Osteocyte (in vitro differentiated cells): ENCODE results near the gene ZNF552. TPM values are rescaled to one million over a fixed set of nuclear protein-coding genes. Genes with fewer than 3 reads are reported as not detected.
A peak's percentile ranks its signal among the peaks of the same experiment; 100 is the strongest.
"Not testable (repeated sequence)": the region's sequence is repeated elsewhere in the genome, so short reads cannot be mapped to it uniquely, and the experiment has no call there.

Source experiments
- DNase-seq: peaks from one replicate; pipeline ENCODE4 v3.0.0; 2021; ENCODE audit warnings: mixed read lengths; ENCODE audit not compliant: unreplicated experiment; ENCODE audit errors: extremely low spot score
- H3K27ac Mint-ChIP-seq: one replicate; pipeline ENCODE4 v1.8.0; 2021; ENCODE audit warnings: mild to moderate bottlenecking, mixed read lengths; ENCODE audit not compliant: unreplicated experiment
- H3K27me3 Mint-ChIP-seq: one replicate; pipeline ENCODE4 v1.8.0; 2021; ENCODE audit warnings: mixed read lengths; ENCODE audit not compliant: unreplicated experiment
- H3K36me3 Mint-ChIP-seq: one replicate; pipeline ENCODE4 v1.8.0; 2021; ENCODE audit warnings: mixed read lengths; ENCODE audit not compliant: unreplicated experiment
- H3K4me1 Mint-ChIP-seq: one replicate; pipeline ENCODE4 v1.8.0; 2021; ENCODE audit warnings: mixed read lengths; ENCODE audit not compliant: unreplicated experiment
- H3K4me3 Mint-ChIP-seq: one replicate; pipeline ENCODE4 v1.8.0; 2021; ENCODE audit warnings: mild to moderate bottlenecking, moderate library complexity, mixed read lengths; ENCODE audit not compliant: unreplicated experiment
- H3K9me3 Mint-ChIP-seq: one replicate; pipeline ENCODE4 v1.8.0; 2021; ENCODE audit warnings: mixed read lengths; ENCODE audit not compliant: unreplicated experiment
- CTCF ChIP-seq: fragments of 200-600 bp; sonication (generic); IDR thresholded peaks from 2 replicates; pipeline ENCODE4 v1.5.0; 2021; ENCODE audit warnings: antibody characterized with exemption, mild to moderate bottlenecking, moderate library complexity
- total RNA-seq: library from RNA; stranded (reverse); gene quantifications from 2 replicates; pipeline ENCODE4 v1.2.1, GENCODE V29; 2021

ZNF552 gene
- total RNA-seq, 1 donor from 2014 or later: 9.0 TPM

DNA sequence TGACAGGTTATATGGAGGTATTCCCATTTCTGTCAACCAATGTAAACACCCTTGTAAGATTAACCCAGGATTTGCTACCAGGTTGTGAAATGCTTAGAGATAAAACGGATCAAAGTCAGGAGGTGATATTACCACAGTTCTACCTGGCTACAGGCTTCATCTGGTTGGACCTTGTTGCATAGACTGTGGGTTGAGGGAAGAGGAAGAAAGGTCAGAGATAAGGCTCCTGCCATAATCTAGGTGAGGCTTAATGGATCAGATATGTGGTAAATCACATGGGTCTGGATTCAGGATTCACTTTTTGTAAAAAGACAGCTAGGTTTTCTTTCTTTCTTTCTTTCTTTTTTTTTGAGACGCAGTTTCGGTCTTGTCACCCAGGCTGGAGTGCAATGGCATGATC lies 6.8 kb upstream of the ZNF552 start:
- H3K27ac Mint-ChIP-seq, H3K9me3 Mint-ChIP-seq, H3K4me3 Mint-ChIP-seq: not testable (repeated sequence)

GRCh38 chr19:57821095-57821494 lies 6.4 kb upstream of the ZNF552 start:
- peak overlapping the region; percentile 95 for H3K4me3 Mint-ChIP-seq
- not testable (repeated sequence) for H3K27ac Mint-ChIP-seq, DNase-seq, H3K9me3 Mint-ChIP-seq, H3K27me3 Mint-ChIP-seq
- peaks cover 18% of the 10 kb centered on the region for H3K36me3 Mint-ChIP-seq
- peaks cover 19% of the 10 kb centered on the region for H3K4me1 Mint-ChIP-seq

More for the DNA sequence above, 6.8 kb upstream of the ZNF552 start:
- Mint-ChIP-seq H3K4me1 (peaks cover 19% of the 10 kb centered on the region), H3K36me3 (peaks cover 19% of the 10 kb centered on the region)
- H3K27me3 Mint-ChIP-seq, DNase-seq: not testable (repeated sequence)

DNA sequence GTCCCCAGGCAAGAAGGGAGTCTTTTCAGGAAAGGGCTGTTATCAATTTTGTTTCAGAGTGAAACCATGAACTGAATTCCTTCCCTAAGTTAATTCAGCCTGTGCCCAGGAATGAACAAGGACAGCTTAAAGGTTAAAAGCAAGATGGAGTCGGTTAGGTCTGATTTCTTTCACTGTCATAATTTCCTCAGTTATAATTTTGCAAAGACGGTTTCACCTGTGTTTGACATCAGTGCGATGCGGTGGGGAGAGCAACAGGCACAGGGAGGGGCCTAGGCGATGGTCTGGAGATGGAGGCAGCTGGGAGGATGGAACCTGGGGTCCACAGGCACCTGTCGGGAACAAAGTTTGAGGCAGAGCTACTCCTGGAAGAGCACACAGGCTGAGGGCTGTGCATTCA lies 5.9 kb upstream of the ZNF552 start:
- H3K4me3 Mint-ChIP-seq: peak overlapping the region; percentile 95
- no peak overlapping the region for H3K27ac Mint-ChIP-seq
- H3K4me1 Mint-ChIP-seq: peaks cover 19% of the 10 kb centered on the region
- H3K27me3 Mint-ChIP-seq: no peaks in the 10 kb centered on the region
- no peaks in the 10 kb centered on the region for H3K9me3 Mint-ChIP-seq
- DNase-seq: no peak
- peaks cover 14% of the 10 kb centered on the region for H3K36me3 Mint-ChIP-seq
- TF ChIP-seq CTCF: no peak

GRCh38 chr19:57819475-57820148 lies 4.9 kb upstream of the ZNF552 start:
- peaks cover 14% of the 10 kb centered on the region for H3K36me3 Mint-ChIP-seq
- peak; percentile 19 for TF ChIP-seq CTCF
- peak overlapping the region; percentile 95 for H3K4me3 Mint-ChIP-seq
- peaks cover 25% of the 10 kb centered on the region for H3K4me1 Mint-ChIP-seq
- H3K27me3 Mint-ChIP-seq: no peaks in the 10 kb centered on the region
- DNase-seq: peak; percentile 89
- no peaks in the 10 kb centered on the region for H3K9me3 Mint-ChIP-seq
- H3K27ac Mint-ChIP-seq: peak overlapping the region; percentile 95

DNA sequence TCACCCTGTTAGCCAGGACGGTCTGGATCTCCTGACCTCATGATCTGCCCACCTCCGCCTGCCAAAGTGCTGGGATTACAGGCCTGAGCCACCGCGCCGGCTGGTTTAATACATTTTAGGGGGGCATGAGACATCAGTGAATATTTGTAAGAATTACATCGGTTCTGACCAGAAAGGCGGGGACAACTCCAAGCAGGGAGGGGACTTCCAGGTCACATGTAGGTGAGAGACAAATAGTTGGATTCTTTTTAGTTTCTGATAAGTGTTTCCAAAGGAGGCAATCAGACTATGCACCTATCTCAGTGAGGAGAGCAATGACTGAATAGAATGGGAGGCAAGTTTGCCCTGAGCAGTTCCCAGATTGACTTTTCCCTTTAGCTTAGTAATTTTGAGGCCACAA lies 3.7 kb upstream of the ZNF552 start:
- DNase-seq: no peak
- Mint-ChIP-seq H3K36me3 (peaks cover 10% of the 10 kb centered on the region), H3K4me3 (peak overlapping the region; percentile 45), H3K4me1 (peaks cover 31% of the 10 kb centered on the region), H3K27ac (no peak overlapping the region), H3K27me3 (no peaks in the 10 kb centered on the region), H3K9me3 (no peaks in the 10 kb centered on the region)
- no peak for TF ChIP-seq CTCF

GRCh38 chr19:57817976-57818375 lies 3.3 kb upstream of the ZNF552 start:
- Mint-ChIP-seq H3K4me3 (no peak overlapping the region), H3K36me3 (peaks cover 10% of the 10 kb centered on the region), H3K9me3 (no peaks in the 10 kb centered on the region), H3K4me1 (peaks cover 33% of the 10 kb centered on the region), H3K27ac (no peak overlapping the region), H3K27me3 (no peaks in the 10 kb centered on the region)
- TF ChIP-seq CTCF: no peak
- DNase-seq: no peak
